ENCODE data around the gene CDR2.
"Not testable (repeated sequence)": the region's sequence is repeated elsewhere in the genome, so short reads cannot be mapped to it uniquely, and the experiment has no call there.

Gene CDR2

DNA sequence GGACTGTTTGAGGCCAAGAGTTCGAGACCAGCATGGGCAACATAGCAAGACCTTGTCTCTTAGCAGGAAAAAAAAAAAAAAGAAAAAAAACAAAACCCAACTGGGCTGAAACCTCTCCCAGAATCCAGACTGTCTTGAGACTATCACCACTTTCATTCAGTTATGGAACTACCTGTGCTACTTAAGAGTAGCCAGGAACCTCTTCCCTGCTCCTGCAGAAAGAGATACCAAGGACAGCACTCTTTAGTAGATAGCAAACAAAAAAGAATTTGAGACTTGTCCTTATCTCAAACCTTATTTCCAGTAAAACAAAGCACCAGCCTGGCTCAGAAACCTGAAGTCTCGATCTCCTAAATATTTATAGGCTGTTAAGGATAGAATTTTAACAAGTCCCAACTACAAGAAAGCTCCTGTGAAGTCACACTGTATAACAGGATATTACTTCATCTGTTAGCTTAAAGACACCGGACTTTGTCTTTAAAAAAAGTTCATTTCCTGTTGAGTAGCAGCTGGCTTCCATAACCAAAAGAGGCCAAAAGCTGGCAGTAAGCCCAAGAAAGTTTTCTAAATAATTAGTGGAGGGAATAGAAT, 5.1 kb downstream of the CDR2 start:
- H3K4me1 Mint-ChIP-seq = peaks cover 79% of the 10 kb centered on the region
- ATAC-seq = no peak
- no peaks in the 10 kb centered on the region for H3K27me3 Mint-ChIP-seq
- no peak for DNase-seq
- H3K4me3 Mint-ChIP-seq = no peak overlapping the region
- peaks cover 42% of the 10 kb centered on the region for H3K36me3 Mint-ChIP-seq (ENCODE audit: low read depth)
- peak overlapping the region; percentile 70 for H3K27ac Mint-ChIP-seq
- H3K9me3 Mint-ChIP-seq = peaks cover 4% of the 10 kb centered on the region

- not testable (repeated sequence) for ATAC-seq, DNase-seq, H3K4me3 Mint-ChIP-seq, H3K27me3 Mint-ChIP-seq, H3K9me3 Mint-ChIP-seq
- Mint-ChIP-seq H3K4me1 (peaks cover 82% of the 10 kb centered on the region), H3K27ac (peak overlapping the region; percentile 39), H3K36me3 (ENCODE audit: low read depth) (peaks cover 46% of the 10 kb centered on the region)
These were observed 6.1 kb downstream of the CDR2 start for GRCh38 chr16:22368200-22368826.

DNA sequence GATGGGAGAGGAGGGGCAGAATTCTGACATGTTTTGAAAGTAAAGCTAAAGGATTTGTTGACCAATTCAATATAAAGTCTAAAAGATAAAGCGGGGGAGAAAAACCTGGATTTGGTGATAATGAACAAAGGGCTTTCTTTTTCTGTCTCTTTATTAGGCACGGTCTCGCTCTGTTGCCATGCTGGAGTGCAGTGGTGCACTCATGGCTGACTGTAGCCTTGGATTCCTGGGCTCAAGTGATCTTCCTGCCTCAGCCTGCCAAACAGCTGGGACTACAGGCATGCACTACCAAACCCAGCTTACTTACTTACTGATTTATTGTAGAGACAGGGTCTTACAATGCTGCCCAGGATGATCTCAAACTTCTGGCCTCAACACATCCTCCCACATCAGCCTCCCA, 7.5 kb downstream of the CDR2 start:
- Mint-ChIP-seq H3K27ac (peak overlapping the region; percentile 61), H3K36me3 (ENCODE audit: low read depth) (peaks cover 49% of the 10 kb centered on the region), H3K27me3 (no peaks in the 10 kb centered on the region), H3K4me1 (peaks cover 84% of the 10 kb centered on the region), H3K4me3 (no peak overlapping the region), H3K9me3 (peaks cover 4% of the 10 kb centered on the region)
- ATAC-seq = no peak
- no peak for DNase-seq

GRCh38 chr16:22366371-22366770, 8.0 kb downstream of the CDR2 start:
- Mint-ChIP-seq H3K27ac (peak overlapping the region; percentile 7), H3K4me1 (peaks cover 81% of the 10 kb centered on the region), H3K27me3 (no peaks in the 10 kb centered on the region), H3K9me3 (peaks cover 4% of the 10 kb centered on the region), H3K36me3 (ENCODE audit: low read depth) (peaks cover 51% of the 10 kb centered on the region), H3K4me3 (no peak overlapping the region)
- ATAC-seq (no peak), DNase-seq (no peak)

DNA sequence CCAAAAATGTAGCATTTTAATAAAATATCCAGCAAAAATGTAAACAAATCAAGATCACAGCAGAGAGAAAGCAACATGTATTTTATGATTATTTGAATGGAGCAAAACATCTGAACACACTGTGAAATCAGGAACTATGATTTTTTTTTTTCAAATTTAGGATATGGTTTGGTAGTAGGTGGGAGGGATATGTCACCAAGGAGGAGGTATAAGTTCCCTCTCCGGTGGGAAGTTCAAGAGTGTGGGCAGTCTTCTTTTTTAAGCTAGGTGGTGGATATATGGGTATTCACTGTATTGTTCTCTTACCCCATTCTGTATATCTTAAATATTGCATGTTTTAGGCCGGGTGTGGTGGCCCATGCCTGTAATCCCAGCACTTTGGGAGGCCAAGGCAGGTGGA, 10.2 kb downstream of the CDR2 start:
- Mint-ChIP-seq H3K36me3 (ENCODE audit: low read depth) (peaks cover 57% of the 10 kb centered on the region), H3K27ac (peak overlapping the region; percentile 8)
- DNase-seq = no peak

GRCh38 chr16:22360963-22361659, 13.3 kb downstream of the CDR2 start:
- H3K36me3 Mint-ChIP-seq (ENCODE audit: low read depth) = peaks cover 56% of the 10 kb centered on the region
- ATAC-seq (peak; percentile 66), DNase-seq (no peak)
- no peaks in the 10 kb centered on the region for H3K27me3 Mint-ChIP-seq
- H3K9me3 Mint-ChIP-seq = peaks cover 1% of the 10 kb centered on the region
- H3K4me3 Mint-ChIP-seq = no peak overlapping the region
- peak overlapping the region; percentile 77 for H3K27ac Mint-ChIP-seq
- peaks cover 75% of the 10 kb centered on the region for H3K4me1 Mint-ChIP-seq

More for the DNA sequence above, 10.2 kb downstream of the CDR2 start:
- no peak for ATAC-seq
- no peaks in the 10 kb centered on the region for H3K27me3 Mint-ChIP-seq
- no peak overlapping the region for H3K4me3 Mint-ChIP-seq
- peaks cover 4% of the 10 kb centered on the region for H3K9me3 Mint-ChIP-seq
- H3K4me1 Mint-ChIP-seq = peaks cover 76% of the 10 kb centered on the region

- Mint-ChIP-seq H3K4me3 (no peak overlapping the region), H3K27me3 (no peaks in the 10 kb centered on the region), H3K27ac (peak overlapping the region; percentile 47), H3K4me1 (peaks cover 74% of the 10 kb centered on the region), H3K9me3 (no peaks in the 10 kb centered on the region), H3K36me3 (ENCODE audit: low read depth) (peaks cover 52% of the 10 kb centered on the region)
- ATAC-seq (no peak), DNase-seq (no peak)
These were observed 14.7 kb downstream of the CDR2 start for GRCh38 chr16:22359679-22360078.

- no peak for DNase-seq
- Mint-ChIP-seq H3K27me3 (no peaks in the 10 kb centered on the region), H3K9me3 (no peaks in the 10 kb centered on the region), H3K27ac (peak overlapping the region; percentile 66), H3K36me3 (ENCODE audit: low read depth) (peaks cover 43% of the 10 kb centered on the region), H3K4me1 (peaks cover 85% of the 10 kb centered on the region), H3K4me3 (no peak overlapping the region)
- ATAC-seq = no peak
These were observed 16.4 kb downstream of the CDR2 start for GRCh38 chr16:22358000-22358399.

DNA sequence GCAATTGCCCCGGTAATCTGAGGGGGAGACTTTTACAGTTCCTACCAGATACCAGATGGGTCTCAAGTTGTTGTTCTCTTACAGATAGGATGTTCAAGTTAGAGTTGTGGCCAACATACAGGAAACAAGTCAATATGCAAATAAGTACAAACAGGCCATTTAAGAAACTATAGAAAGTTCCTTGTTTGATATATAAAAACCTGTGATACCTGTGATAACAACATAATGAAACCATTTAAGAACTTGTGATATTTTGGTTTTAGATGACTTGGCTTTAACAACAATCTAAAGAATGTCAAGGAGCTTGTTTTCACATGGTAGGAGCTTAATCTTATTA, 16.8 kb downstream of the CDR2 start:
- peaks cover 85% of the 10 kb centered on the region for H3K4me1 Mint-ChIP-seq
- DNase-seq (no peak), ATAC-seq (no peak)
- H3K36me3 Mint-ChIP-seq (ENCODE audit: low read depth) = peaks cover 42% of the 10 kb centered on the region
- H3K9me3 Mint-ChIP-seq = no peaks in the 10 kb centered on the region
- no peaks in the 10 kb centered on the region for H3K27me3 Mint-ChIP-seq
- H3K4me3 Mint-ChIP-seq = no peak overlapping the region
- peak overlapping the region; percentile 66 for H3K27ac Mint-ChIP-seq

GRCh38 chr16:22356930-22357634, 17.3 kb downstream of the CDR2 start:
- no peak for ATAC-seq
- H3K27me3 Mint-ChIP-seq = no peaks in the 10 kb centered on the region
- H3K9me3 Mint-ChIP-seq = no peaks in the 10 kb centered on the region
- H3K4me1 Mint-ChIP-seq = peaks cover 85% of the 10 kb centered on the region
- DNase-seq = no peak
- peaks cover 42% of the 10 kb centered on the region for H3K36me3 Mint-ChIP-seq (ENCODE audit: low read depth)
- no peak overlapping the region for H3K4me3 Mint-ChIP-seq
- peak overlapping the region; percentile 66 for H3K27ac Mint-ChIP-seq

DNA sequence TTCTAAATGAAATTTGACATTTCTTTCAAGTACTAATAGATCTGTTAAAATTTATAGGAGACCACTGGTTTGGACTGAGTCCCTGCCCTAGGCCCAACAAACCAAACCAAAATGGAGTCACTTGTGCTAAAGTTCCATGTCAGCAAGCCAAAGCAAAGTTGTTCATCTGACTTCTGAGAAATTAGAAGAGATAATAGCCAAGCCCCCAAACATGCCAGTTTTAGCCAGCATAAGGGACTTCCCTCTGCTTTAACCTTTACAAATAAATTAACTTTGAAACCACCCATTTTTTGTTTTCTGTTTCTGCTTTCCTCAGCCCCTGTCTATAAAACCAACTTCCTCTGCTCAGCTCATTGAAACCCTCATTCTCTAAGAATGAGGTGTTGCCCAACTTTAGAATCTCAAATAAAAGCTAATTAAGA, 18.9 kb downstream of the CDR2 start:
- Mint-ChIP-seq H3K4me3 (no peak overlapping the region), H3K9me3 (no peaks in the 10 kb centered on the region), H3K4me1 (peaks cover 86% of the 10 kb centered on the region), H3K27ac (peak overlapping the region; percentile 52), H3K27me3 (no peaks in the 10 kb centered on the region), H3K36me3 (ENCODE audit: low read depth) (peaks cover 54% of the 10 kb centered on the region)
- ATAC-seq (peak; percentile 29), DNase-seq (no peak)

- H3K9me3 Mint-ChIP-seq = no peaks in the 10 kb centered on the region
- peaks cover 77% of the 10 kb centered on the region for H3K4me1 Mint-ChIP-seq
- peak overlapping the region; percentile 94 for H3K27ac Mint-ChIP-seq
- no peak for ATAC-seq
- no peak for DNase-seq
- H3K27me3 Mint-ChIP-seq = no peaks in the 10 kb centered on the region
- H3K36me3 Mint-ChIP-seq (ENCODE audit: low read depth) = peaks cover 56% of the 10 kb centered on the region
- H3K4me3 Mint-ChIP-seq = no peak overlapping the region
These were observed 20.4 kb downstream of the CDR2 start for GRCh38 chr16:22353933-22354541.

- DNase-seq (no peak), ATAC-seq (peak; percentile 88)
- peak overlapping the region; percentile 48 for H3K4me3 Mint-ChIP-seq
- peaks cover 70% of the 10 kb centered on the region for H3K4me1 Mint-ChIP-seq
- no peaks in the 10 kb centered on the region for H3K27me3 Mint-ChIP-seq
- H3K36me3 Mint-ChIP-seq (ENCODE audit: low read depth) = peaks cover 58% of the 10 kb centered on the region
- no peaks in the 10 kb centered on the region for H3K9me3 Mint-ChIP-seq
- H3K27ac Mint-ChIP-seq = peak overlapping the region; percentile 94
These were observed 21.1 kb downstream of the CDR2 start for GRCh38 chr16:22353191-22353919.

DNA sequence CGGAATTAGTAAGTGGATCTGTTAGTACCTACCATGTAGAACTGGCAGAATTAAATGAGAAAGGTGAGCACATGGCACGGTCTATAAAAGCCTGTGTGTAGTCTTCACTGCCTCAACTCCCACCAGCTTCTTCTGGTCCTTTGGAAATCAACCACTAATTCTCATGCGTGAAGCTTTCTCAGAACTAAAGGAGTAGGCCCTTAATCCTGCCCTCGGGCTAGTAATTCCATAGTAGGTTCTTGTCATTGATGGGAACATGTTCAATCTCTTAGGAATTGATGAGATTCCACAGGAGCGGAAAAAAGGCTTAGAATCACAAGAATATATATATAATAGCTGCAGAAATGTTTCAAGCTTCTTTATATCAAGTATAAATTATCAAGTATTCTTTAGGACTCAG, 21.7 kb downstream of the CDR2 start:
- peaks cover 64% of the 10 kb centered on the region for H3K36me3 Mint-ChIP-seq (ENCODE audit: low read depth)
- no peaks in the 10 kb centered on the region for H3K9me3 Mint-ChIP-seq

More for the DNA sequence above, 21.7 kb downstream of the CDR2 start:
- Mint-ChIP-seq H3K27ac (peak overlapping the region; percentile 56), H3K4me1 (peaks cover 64% of the 10 kb centered on the region), H3K27me3 (no peaks in the 10 kb centered on the region), H3K4me3 (no peak overlapping the region)
- DNase-seq = no peak
- ATAC-seq = no peak
